Bronchial epithelial cell (primary cell): ENCODE data around the gene F8A3. TPM values are rescaled to one million over a fixed set of nuclear protein-coding genes. Genes with fewer than 3 reads are reported as not detected.
"Not testable (repeated sequence)": the region's sequence is repeated elsewhere in the genome, so short reads cannot be mapped to it uniquely, and the experiment has no call there.

Experiments used
- DNase-seq: peaks from one replicate; pipeline ENCODE4 v3.0.0-alpha.2; 2010; ENCODE audit warnings: low read depth
- FAIRE-seq: peaks from 2 replicates; lab custom pipeline; 2011; peaks lifted over from hg19 to GRCh38; lab: Jason Lieb, UNC
- H3K27me3 ChIP-seq: 2 replicates; pipeline ENCODE4 v1.5.1; 2011; ENCODE audit warnings: low read length; ENCODE audit not compliant: control insufficient read depth, insufficient read depth
- H3K36me3 ChIP-seq: 2 replicates; pipeline ENCODE4 v1.5.1; 2011; ENCODE audit warnings: low read length; ENCODE audit not compliant: control insufficient read depth, insufficient read depth
- H3K4me3 ChIP-seq: 2 replicates; pipeline ENCODE4 v1.5.1; 2011; ENCODE audit warnings: mild to moderate bottlenecking, low read depth, low read length, control low read depth
- total RNA-seq: library from RNA; depleted of rRNA; stranded (reverse); fragments of >200 nt; gene quantifications from 2 replicates; pipeline ENCODE4 v1.2.1, GENCODE V29; 2014
- TF ChIP-seq, protein P1 (sequence below): IDR thresholded peaks from 2 replicates; pipeline ENCODE4 v1.5.1; 2011; ENCODE audit warnings: mild to moderate bottlenecking, moderate library complexity, low read length, control low read depth, inconsistent platforms; ENCODE audit not compliant: insufficient read depth, severe bottlenecking

Gene F8A3
- 0.26 and 0.38 TPM in 2 replicates for total RNA-seq

DNA sequence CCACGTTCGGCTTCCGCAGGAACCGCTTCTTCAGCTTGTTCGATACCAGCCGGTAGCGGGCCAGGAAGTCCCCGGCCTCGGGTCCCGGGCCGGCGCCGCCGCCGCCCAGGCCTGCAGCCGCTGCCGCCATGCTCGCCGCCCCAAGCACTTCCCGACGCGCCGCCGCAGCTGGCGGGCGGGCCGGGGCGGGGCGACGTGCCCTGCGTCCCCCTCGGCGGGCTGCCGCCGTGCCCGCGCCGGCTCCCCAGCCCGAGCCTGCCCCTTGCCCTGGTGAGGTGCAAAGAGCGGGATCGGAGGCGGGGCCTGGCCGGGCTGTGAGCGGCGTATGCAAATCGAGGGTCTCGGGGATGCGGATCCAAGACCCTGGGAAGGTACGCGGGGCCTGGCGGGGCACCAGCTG lies at the start of gene F8A3:
TSS of gene F8A3 (minus strand) at position 150 of the 400 bp plus-strand sequence. CDS start at position 130, 20 bp downstream.
- not testable (repeated sequence) for DNase-seq, H3K27me3 ChIP-seq, H3K4me3 ChIP-seq, FAIRE-seq, H3K36me3 ChIP-seq

DNA sequence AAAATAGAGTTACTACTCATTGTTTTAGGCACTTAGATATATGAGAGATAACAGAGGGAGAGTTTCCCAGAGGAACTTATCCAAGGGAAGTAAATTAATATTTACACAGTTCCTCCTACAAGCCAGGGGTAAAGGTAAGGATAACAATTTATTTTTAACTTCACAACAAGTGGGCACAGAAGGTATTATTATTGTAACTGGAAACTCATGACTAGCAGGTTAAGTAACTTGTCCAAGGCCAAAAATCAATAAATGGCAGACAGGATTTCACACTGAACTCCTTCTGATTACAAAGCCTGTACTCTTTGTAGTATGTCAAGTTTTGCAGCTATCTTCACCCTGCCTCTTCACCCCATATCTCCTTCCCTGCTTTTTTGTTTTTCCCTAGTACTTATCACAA lies 46.9 kb upstream of the F8A3 start:
- Histone ChIP-seq H3K27me3 (no peaks in the 10 kb centered on the region), H3K4me3 (no peak overlapping the region), H3K36me3 (no peaks in the 10 kb centered on the region)
- DNase-seq (no peak), FAIRE-seq (no peak)
- TF ChIP-seq, protein P1, sequence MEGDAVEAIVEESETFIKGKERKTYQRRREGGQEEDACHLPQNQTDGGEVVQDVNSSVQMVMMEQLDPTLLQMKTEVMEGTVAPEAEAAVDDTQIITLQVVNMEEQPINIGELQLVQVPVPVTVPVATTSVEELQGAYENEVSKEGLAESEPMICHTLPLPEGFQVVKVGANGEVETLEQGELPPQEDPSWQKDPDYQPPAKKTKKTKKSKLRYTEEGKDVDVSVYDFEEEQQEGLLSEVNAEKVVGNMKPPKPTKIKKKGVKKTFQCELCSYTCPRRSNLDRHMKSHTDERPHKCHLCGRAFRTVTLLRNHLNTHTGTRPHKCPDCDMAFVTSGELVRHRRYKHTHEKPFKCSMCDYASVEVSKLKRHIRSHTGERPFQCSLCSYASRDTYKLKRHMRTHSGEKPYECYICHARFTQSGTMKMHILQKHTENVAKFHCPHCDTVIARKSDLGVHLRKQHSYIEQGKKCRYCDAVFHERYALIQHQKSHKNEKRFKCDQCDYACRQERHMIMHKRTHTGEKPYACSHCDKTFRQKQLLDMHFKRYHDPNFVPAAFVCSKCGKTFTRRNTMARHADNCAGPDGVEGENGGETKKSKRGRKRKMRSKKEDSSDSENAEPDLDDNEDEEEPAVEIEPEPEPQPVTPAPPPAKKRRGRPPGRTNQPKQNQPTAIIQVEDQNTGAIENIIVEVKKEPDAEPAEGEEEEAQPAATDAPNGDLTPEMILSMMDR: no peak

DNA sequence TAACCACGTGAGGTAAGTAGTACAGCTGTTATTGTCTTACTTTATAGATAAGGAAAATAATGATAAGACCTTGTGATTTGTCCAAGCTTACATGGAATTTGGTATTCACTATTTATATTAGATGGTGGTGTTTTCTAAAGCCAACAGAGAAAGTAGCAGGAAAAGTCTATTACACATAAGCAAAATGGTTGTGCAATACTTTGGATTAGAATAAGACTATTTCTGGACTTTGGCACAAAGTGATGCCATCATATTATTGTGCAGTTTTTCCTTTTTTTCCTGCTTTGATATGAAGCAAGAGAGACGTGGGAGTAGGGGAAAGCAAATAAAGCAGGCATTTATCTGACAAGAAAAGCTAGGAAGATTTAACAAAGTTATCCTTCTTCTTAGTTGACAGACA lies 36.7 kb upstream of the F8A3 start:
- H3K36me3 ChIP-seq, FAIRE-seq, DNase-seq, H3K4me3 ChIP-seq, H3K27me3 ChIP-seq: not testable (repeated sequence)

DNA sequence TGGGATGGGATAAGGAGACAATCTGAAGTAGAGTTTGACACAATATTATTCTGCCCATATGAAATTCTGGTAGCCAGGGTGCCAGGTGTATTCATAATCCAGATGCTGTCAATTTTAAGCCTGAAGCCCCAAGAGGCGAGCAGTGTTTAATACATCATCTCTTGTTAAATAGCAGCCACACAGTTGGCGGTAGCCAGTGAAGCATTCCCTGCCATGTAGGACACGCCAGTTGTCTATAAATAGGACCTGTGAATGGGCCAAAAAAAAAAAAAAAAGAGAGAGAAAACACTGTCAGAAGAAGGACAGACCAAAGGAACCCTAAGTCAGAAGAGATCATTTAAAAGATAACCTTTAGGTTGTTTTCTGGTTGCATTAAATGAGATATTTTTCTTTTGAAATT lies 33.0 kb upstream of the F8A3 start:
- H3K36me3 ChIP-seq, H3K4me3 ChIP-seq, H3K27me3 ChIP-seq, DNase-seq, FAIRE-seq: not testable (repeated sequence)

DNA sequence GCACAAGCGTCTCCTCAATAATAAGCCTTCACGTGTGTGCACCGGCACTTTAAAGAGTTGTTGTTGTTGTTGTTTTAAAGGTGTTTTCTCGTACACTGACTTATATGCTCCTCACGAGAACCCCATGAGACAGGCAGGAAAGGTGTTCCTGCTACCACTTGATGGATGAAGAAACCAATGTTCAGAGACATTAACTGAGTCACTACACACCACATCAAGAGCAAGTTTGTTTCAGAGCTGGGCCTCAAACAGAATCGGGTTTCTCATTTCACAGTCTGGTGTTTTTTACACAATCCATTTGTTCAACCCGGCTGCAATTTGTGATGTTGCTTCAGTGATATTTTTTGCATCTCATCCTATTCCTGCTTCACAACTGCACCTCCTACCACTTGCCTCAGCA lies 18.7 kb upstream of the F8A3 start:
- peak; percentile 82 for FAIRE-seq
- not testable (repeated sequence) for H3K4me3 ChIP-seq, H3K27me3 ChIP-seq, H3K36me3 ChIP-seq, DNase-seq

DNA sequence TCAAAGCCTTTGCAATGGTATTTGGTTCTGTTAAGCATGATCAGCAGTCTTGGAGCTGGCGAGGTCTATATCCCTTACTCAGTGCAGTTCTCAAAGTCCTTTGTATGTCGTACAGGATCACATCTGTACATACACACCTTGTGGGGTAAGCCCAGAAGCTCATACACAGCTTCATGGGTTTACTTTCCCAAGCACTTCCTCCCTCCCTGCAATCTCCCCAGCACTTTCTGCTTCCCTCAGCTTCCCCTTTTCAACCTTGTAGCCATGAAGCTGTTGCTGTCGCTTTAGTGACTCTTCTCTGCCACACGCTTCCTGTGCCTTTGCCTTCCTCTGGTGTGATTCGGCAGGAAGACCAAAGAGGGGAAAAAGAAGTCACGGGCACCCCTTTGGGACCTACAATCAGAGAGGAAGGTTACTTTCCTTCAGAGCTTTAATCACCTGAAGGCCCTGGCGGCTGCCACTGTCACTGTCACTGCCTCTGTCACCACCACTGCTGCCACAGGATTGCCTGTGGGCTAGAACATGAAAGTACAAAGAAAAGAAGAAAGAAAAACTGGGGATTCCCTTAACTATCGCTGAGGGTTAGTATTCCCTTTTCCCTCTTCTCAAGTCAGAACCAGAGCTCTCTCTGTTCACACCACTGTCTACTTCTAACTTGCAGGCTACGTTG lies 8.0 kb upstream of the F8A3 start:
- DNase-seq, H3K27me3 ChIP-seq, H3K4me3 ChIP-seq, H3K36me3 ChIP-seq: not testable (repeated sequence)
- peak; percentile 62 for FAIRE-seq

DNA sequence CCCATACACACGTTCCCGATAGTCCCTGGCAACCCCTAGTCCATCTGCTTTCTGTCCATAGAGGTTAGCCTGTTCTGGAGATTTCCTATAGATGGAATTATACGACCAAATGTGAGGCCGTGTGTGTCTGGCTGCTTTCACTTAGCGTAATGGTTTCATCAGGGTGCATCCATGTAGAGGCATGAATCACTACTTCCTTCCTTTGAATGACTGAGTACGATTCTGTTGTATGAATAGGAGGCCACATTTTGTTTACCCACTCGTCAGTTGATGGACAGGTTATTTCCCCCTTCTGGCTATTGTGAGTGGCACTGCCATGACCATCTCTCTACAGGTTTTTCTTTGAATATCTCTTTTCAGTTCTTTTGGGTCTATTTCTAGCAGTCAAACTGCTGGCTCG lies 2.1 kb upstream of the F8A3 start:
- FAIRE-seq, H3K27me3 ChIP-seq, DNase-seq, H3K4me3 ChIP-seq, H3K36me3 ChIP-seq: not testable (repeated sequence)

DNA sequence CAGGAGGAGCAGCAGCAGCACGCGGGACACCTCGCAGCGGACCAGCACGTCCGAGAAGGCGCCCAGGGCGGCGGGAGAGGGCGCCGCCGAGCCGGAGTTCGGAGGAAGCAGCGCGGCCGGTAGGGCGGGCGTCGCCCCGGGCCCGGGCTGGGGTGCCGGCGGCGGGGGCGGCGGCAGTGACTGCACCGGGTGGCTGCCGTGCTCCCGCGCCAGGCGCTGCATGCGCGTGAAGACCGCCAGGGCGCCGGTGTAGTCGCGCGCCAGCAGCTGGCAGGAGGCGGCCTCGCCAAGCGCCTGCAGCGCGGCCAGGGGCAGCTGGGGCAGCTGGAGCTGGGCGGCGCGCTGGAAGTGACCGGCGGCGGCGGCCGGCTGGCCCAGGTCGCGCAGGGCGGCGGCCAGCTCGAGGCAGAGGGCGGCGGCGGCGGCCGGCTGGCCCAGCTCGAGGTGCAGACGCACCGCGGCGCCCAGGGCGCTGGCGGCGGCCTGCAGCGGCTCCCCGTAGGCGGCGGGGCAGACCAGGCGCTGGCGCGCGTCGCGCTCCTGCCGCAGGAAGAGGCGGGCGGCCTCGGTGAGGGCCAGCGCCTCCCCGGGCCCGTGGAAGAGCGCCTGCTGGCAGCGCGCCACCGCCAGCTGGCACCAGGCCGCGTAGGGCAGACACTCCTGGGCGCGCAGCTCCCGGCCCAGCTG lies 516 bp downstream of the F8A3 start:
- H3K4me3 ChIP-seq, FAIRE-seq, H3K36me3 ChIP-seq, H3K27me3 ChIP-seq, DNase-seq: not testable (repeated sequence)

DNA sequence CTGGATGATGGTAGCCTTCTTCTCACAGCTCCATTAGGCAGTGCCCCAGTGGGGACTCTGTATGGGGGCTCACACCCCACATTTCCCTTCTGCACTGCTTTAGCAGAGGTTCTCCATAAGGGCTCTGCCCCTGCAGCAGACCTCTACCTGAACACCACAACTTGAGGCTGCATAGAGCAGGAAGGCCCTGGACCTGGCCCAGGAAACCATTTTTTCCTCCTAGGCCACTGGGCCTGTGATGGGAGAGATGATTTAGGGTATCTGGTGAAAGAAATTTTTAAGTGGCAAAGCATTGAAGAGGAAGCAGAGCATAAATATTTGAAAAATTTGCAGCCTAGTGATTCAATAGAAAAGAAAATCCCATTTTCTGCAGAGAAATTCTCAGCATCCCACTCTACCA lies 17.3 kb downstream of the F8A3 start:
- DNase-seq (no peak), FAIRE-seq (no peak)
- TF ChIP-seq, protein P1: no peak
- Histone ChIP-seq H3K4me3 (no peak overlapping the region), H3K36me3 (no peaks in the 10 kb centered on the region), H3K27me3 (no peaks in the 10 kb centered on the region)
